ENCODE results near the gene SERGEF.

- TF ChIP-seq CTCF (IDR thresholded peaks at IDR 0.05) (no peak), POLR2A (IDR thresholded peaks at IDR 0.05; ENCODE audit: low read depth) (no peak)
Measured at GRCh38 chr11:17917556-17917955, 95.3 kb downstream of the SERGEF start.

All from esophagus muscularis mucosa (tissue), 3 donors.